GM13976 (cell line): ENCODE measurements around the gene ANKRD40.

Experiments used
- DNase-seq: peaks from one replicate; pipeline ENCODE4 v3.0.0; 2012; ENCODE audit warnings: low spot score
- in situ Hi-C: fragments of 300-500 bp; cut with MboI; formaldehyde crosslinking; loops from one replicate; pipeline ENCODE4 v1.12.0; 2022; ENCODE audit warnings: low sequenced_read_pairs, mixed read lengths, inconsistent platforms; ENCODE audit not compliant: unreplicated experiment
- TF ChIP-seq, protein P1 (sequence below): IDR thresholded peaks from 2 replicates; pipeline ENCODE4 v1.5.1; 2012; ENCODE audit warnings: borderline replicate concordance, mild to moderate bottlenecking; ENCODE audit not compliant: insufficient read depth; ENCODE audit errors: extremely low read depth, missing control alignments, control extremely low read depth

The ANKRD40 gene, protein sequence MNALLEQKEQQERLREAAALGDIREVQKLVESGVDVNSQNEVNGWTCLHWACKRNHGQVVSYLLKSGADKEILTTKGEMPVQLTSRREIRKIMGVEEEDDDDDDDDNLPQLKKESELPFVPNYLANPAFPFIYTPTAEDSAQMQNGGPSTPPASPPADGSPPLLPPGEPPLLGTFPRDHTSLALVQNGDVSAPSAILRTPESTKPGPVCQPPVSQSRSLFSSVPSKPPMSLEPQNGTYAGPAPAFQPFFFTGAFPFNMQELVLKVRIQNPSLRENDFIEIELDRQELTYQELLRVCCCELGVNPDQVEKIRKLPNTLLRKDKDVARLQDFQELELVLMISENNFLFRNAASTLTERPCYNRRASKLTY

DNA sequence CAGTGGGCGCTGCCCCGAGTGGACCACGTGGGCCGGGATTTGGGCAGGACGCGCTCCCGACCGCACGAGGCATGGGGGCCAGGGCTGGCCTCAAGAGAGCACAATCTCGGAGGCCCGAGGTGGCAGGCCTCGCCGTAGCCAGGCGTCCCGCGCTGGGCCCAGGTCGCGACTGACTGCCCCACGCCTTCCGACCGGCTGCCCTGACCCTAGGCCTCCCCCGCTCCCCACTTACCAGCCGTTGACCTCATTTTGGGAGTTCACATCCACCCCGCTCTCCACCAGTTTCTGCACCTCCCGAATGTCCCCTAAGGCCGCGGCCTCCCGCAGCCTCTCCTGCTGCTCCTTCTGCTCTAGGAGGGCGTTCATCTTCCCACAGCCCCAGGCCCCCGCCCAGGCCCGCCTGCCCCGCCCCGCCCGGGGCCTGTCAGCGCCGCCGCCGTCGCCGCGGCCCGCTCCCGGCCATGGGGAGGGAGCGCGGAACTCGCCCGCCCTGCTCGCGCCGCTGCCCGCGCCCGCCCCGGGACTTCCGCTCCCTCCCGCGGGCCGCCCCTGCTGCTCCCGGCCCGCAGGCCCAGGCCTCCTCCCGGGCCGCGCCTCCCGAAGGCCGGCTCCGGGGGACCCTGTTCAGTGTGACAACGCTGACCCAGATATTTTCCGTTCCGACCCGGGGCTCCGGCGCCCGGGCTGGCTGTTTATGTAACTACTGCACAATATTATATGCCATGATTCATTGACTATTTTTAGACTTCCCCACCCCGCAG lies at the start of gene ANKRD40:
Gene ANKRD40, minus strand, starts transcription at position 626 of the 761 bp plus-strand sequence. Its CDS starts 260 bp downstream, at position 366.
- DNase-seq: peak; percentile 87
- TF ChIP-seq, protein P1, sequence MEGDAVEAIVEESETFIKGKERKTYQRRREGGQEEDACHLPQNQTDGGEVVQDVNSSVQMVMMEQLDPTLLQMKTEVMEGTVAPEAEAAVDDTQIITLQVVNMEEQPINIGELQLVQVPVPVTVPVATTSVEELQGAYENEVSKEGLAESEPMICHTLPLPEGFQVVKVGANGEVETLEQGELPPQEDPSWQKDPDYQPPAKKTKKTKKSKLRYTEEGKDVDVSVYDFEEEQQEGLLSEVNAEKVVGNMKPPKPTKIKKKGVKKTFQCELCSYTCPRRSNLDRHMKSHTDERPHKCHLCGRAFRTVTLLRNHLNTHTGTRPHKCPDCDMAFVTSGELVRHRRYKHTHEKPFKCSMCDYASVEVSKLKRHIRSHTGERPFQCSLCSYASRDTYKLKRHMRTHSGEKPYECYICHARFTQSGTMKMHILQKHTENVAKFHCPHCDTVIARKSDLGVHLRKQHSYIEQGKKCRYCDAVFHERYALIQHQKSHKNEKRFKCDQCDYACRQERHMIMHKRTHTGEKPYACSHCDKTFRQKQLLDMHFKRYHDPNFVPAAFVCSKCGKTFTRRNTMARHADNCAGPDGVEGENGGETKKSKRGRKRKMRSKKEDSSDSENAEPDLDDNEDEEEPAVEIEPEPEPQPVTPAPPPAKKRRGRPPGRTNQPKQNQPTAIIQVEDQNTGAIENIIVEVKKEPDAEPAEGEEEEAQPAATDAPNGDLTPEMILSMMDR: no peak
- in situ Hi-C loops: no loop called here

DNA sequence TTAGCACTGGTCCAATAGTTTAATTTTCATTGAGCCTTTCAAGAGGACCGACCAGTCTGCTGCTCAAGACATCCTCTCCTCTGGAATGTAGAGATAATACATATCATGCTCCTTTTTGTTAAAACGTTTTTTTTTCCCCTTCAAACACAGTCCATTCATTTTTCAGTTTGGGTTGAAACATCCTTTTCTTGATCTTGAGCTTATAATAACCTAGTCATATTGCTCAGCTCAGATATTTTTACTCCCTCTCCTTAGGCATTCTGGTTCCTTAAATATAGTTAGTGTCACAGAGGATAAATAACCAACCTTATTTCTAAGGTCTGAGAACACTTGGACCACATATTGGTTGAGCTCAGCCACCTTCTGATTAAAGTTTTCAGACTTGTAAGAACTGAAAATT lies 46.8 kb upstream of the ANKRD40 start:
- TF ChIP-seq, protein P1: no peak
- DNase-seq: no peak
- in situ Hi-C loops: no loop called here

- no peak for DNase-seq
- in situ Hi-C loops: no loop called here
- TF ChIP-seq, protein P1: no peak
These were observed 41.5 kb upstream of the ANKRD40 start for GRCh38 chr17:50749245-50749644.

- TF ChIP-seq, protein P1: no peak
- no peak for DNase-seq
- in situ Hi-C loops: no loop called here
These were observed 37.9 kb upstream of the ANKRD40 start for GRCh38 chr17:50745631-50746030.

DNA sequence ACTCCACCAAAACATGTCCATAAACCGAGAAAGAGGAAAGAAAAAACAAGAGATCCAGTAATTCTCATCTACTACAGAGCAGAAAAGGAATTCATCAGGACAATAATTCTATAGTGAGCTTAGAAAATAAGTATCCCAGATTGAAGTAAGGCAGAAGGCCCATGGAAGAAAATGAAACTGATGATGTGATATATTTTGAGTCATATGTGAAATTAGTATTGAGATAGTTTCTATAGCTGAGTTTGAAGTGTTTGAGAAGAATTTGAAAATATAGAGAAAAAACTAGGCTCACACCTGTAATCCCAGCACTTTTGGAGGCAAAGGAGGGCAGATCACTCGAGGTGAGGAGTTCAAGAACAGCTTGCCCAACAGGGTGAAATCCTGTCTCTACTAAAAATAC lies 31.4 kb upstream of the ANKRD40 start:
- DNase-seq: no peak
- in situ Hi-C loops: no loop called here
- TF ChIP-seq, protein P1: no peak

DNA sequence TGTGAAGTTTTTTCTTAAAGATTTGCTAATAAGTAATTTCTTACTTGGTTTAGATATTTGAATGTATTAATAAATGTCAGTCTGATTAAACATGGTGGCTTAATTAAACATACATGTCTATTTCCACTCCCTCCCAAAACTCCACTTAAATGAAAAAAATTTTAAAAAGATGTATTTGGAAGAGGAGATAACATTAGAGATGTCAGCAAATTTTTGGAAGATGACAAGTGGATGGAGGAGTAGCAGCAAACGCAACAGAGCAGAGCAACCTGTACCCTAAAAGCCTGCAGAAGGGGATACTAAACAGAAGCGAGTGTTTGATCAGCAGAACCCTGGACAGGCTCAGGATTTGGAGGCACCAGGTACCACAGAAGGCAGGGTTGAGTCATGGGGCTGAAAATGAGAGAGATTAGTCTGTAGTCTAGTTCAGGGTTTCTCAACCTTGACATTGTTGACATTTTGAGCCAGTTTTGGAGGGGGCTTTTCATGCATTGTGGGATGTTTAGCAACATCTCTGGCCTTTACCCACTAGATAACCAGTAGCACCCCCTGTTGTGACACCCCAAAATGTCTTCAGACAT lies 29.5 kb upstream of the ANKRD40 start:
- in situ Hi-C loops: no loop called here
- TF ChIP-seq, protein P1: no peak
- DNase-seq: no peak
